Nephron progenitor cell (in vitro differentiated cells): Measurements from ENCODE around the gene ITGA4.

Source experiments
- DNase-seq: peaks from one replicate; pipeline ENCODE4 v3.0.0; 2021
- H3K27ac Mint-ChIP-seq: 2 replicates; pipeline ENCODE4 v1.8.0; 2021; ENCODE audit warnings: mild to moderate bottlenecking, moderate library complexity, mixed read lengths
- H3K27me3 Mint-ChIP-seq: 2 replicates; pipeline ENCODE4 v1.8.0; 2021; ENCODE audit warnings: mild to moderate bottlenecking, low read depth, mixed read lengths; ENCODE audit not compliant: poor library complexity
- H3K36me3 Mint-ChIP-seq: 2 replicates; pipeline ENCODE4 v1.8.0; 2021; ENCODE audit warnings: low read depth, mixed read lengths
- H3K4me1 Mint-ChIP-seq: 2 replicates; pipeline ENCODE4 v1.8.0; 2021; ENCODE audit warnings: mixed read lengths
- H3K4me3 Mint-ChIP-seq: 2 replicates; pipeline ENCODE4 v1.8.0; 2021; ENCODE audit warnings: mild to moderate bottlenecking, moderate library complexity, mixed read lengths
- H3K9me3 Mint-ChIP-seq: 2 replicates; pipeline ENCODE4 v1.8.0; 2021; ENCODE audit warnings: mild to moderate bottlenecking, moderate library complexity, mixed read lengths
- TF ChIP-seq, protein P1 (sequence below): fragments of 200-600 bp; sonication (generic); IDR thresholded peaks from 2 replicates; pipeline ENCODE4 v1.5.0; 2021; ENCODE audit warnings: antibody characterized with exemption

ITGA4 gene

DNA sequence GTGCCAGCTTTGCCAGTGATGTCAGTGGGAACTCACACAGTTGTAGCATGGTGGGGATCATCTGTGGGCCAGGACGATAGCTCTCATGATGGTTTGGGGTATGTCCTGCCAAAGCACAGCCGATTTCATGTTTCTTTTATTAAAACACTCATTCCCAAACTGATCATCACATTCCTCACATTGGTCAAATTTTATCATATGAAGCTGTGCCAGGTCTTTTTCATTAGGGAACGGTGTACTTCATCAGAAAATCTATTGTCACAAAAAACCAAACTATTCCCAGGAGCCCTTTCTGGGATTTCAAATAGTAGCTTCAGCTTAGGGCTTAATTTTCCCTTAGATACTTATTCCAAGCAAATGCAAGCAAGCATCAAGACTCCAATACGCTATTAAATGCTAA lies 42.0 kb downstream of the ITGA4 start:
- peaks cover 5% of the 10 kb centered on the region for H3K27me3 Mint-ChIP-seq
- H3K4me3 Mint-ChIP-seq = no peak overlapping the region
- no peaks in the 10 kb centered on the region for H3K36me3 Mint-ChIP-seq
- no peak overlapping the region for H3K27ac Mint-ChIP-seq
- H3K4me1 Mint-ChIP-seq = no peaks in the 10 kb centered on the region
- no peak for DNase-seq
- TF ChIP-seq, protein P1, sequence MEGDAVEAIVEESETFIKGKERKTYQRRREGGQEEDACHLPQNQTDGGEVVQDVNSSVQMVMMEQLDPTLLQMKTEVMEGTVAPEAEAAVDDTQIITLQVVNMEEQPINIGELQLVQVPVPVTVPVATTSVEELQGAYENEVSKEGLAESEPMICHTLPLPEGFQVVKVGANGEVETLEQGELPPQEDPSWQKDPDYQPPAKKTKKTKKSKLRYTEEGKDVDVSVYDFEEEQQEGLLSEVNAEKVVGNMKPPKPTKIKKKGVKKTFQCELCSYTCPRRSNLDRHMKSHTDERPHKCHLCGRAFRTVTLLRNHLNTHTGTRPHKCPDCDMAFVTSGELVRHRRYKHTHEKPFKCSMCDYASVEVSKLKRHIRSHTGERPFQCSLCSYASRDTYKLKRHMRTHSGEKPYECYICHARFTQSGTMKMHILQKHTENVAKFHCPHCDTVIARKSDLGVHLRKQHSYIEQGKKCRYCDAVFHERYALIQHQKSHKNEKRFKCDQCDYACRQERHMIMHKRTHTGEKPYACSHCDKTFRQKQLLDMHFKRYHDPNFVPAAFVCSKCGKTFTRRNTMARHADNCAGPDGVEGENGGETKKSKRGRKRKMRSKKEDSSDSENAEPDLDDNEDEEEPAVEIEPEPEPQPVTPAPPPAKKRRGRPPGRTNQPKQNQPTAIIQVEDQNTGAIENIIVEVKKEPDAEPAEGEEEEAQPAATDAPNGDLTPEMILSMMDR = no peak
- no peaks in the 10 kb centered on the region for H3K9me3 Mint-ChIP-seq

- H3K4me1 Mint-ChIP-seq = no peaks in the 10 kb centered on the region
- H3K27ac Mint-ChIP-seq = no peak overlapping the region
- TF ChIP-seq, protein P1 = no peak
- H3K36me3 Mint-ChIP-seq = no peaks in the 10 kb centered on the region
- peaks cover 9% of the 10 kb centered on the region for H3K27me3 Mint-ChIP-seq
- no peaks in the 10 kb centered on the region for H3K9me3 Mint-ChIP-seq
- no peak for DNase-seq
- H3K4me3 Mint-ChIP-seq = no peak overlapping the region
Measured at GRCh38 chr2:181500201-181500600, 43.0 kb downstream of the ITGA4 start.

DNA sequence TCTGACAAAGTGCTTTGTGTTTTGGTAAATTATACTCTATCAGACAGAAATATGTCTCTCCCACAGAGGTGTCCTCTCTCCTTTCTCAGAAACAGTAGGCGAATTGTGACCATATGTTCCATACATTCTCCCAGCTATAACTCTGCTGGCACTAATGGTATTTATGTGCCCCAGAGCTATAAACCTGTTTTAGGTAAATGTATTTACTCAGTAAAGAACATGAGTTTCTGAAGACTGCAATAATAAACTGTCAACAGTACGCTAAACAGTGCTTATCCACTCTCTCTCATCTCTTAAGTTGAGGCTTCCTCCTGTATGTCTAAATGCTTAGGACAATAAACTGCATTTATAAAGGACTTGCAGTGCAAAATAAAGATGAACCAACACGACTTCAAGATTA lies 58.5 kb downstream of the ITGA4 start:
- no peaks in the 10 kb centered on the region for H3K36me3 Mint-ChIP-seq
- no peaks in the 10 kb centered on the region for H3K9me3 Mint-ChIP-seq
- H3K27ac Mint-ChIP-seq = no peak overlapping the region
- peaks cover 5% of the 10 kb centered on the region for H3K27me3 Mint-ChIP-seq
- no peak for DNase-seq
- TF ChIP-seq, protein P1 = no peak
- no peaks in the 10 kb centered on the region for H3K4me1 Mint-ChIP-seq
- H3K4me3 Mint-ChIP-seq = no peak overlapping the region

GRCh38 chr2:181516992-181517391 lies 59.8 kb downstream of the ITGA4 start:
- TF ChIP-seq, protein P1 = no peak
- H3K4me3 Mint-ChIP-seq = no peak overlapping the region
- no peaks in the 10 kb centered on the region for H3K4me1 Mint-ChIP-seq
- no peak overlapping the region for H3K27ac Mint-ChIP-seq
- H3K27me3 Mint-ChIP-seq = peaks cover 5% of the 10 kb centered on the region
- H3K9me3 Mint-ChIP-seq = no peaks in the 10 kb centered on the region
- DNase-seq = no peak
- no peaks in the 10 kb centered on the region for H3K36me3 Mint-ChIP-seq

DNA sequence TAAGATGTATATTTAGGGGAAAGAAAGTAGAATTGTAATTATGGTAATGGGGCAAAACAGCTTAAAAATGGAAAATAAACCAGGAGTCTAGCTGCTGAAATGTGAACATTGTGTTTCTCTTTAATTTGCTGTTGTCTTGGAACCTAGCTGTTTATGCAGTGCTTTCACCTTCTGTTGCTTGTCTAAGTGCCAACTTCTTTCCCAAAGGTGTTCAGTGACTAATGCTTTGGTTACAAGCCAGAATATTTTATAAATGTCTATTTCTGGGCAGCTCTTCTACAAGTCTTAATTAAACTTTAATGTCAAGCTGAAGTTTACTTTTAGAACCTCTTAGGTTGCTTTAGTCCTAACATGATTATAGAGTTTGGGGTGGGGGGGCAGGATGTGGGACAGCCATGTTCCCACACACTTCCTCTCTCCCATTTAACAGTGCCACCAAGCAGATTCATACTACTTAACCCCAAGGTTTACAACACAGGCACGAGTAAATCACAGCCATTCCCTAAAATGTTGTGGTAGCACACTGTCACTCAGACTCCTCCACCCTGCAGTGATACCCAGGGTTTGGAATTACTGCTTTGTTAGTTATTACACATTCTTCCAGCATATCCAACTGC lies 60.6 kb downstream of the ITGA4 start:
- TF ChIP-seq, protein P1 = no peak
- Mint-ChIP-seq H3K27ac (no peak overlapping the region), H3K9me3 (no peaks in the 10 kb centered on the region), H3K4me3 (no peak overlapping the region), H3K27me3 (peaks cover 5% of the 10 kb centered on the region), H3K4me1 (no peaks in the 10 kb centered on the region), H3K36me3 (no peaks in the 10 kb centered on the region)
- DNase-seq = no peak

DNA sequence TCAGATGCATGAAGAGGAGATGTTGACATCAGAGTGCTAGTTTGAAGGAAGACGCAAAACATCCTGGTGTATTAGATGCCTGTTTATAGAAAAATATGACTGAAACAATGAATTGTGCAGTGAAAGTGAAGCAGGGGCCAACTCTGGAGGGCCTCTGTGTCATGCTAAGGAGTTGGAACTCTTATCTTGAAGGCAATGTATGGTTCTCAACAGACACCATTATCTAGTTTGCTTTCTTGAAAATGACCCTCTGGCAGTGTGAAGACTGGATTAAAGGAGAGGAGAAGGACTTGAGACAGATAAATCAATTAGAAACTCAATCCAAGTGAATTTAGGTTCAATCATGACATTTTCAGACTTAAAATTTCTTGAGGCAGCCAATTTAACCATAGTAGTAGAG lies 63.1 kb downstream of the ITGA4 start:
- H3K27ac Mint-ChIP-seq = no peak overlapping the region
- H3K36me3 Mint-ChIP-seq = no peaks in the 10 kb centered on the region
- no peak for DNase-seq
- TF ChIP-seq, protein P1 = no peak
- H3K27me3 Mint-ChIP-seq = no peaks in the 10 kb centered on the region
- H3K4me1 Mint-ChIP-seq = no peaks in the 10 kb centered on the region
- no peaks in the 10 kb centered on the region for H3K9me3 Mint-ChIP-seq
- no peak overlapping the region for H3K4me3 Mint-ChIP-seq
